AG04450 (cell line): ENCODE results near the gene PI4KA. TPM values are rescaled to one million over a fixed set of nuclear protein-coding genes. Genes with fewer than 3 reads are reported as not detected.
"Not testable (repeated sequence)": the region's sequence is repeated elsewhere in the genome, so short reads cannot be mapped to it uniquely, and the experiment has no call there.

Experiments
- CTCF ChIA-PET: fragments of 300-600, 350-600 bp; formaldehyde crosslinking; extraction: SDS; loops from one replicate; lab custom pipeline; 2022; ENCODE audit warnings: antibody characterized with exemption, inconsistent platforms; lab: Charles Lee
- POLR2A ChIA-PET: fragments of 350-600 bp; formaldehyde crosslinking; extraction: SDS; loops from one replicate; lab custom pipeline; 2021; ENCODE audit warnings: antibody characterized with exemption, inconsistent platforms; lab: Yijun Ruan, JAX
- DNase-seq: peaks from one replicate; pipeline ENCODE4 v3.0.0-alpha.2; 2011; ENCODE audit warnings: low read depth, low spot score
- H3K27ac ChIP-seq: one replicate; pipeline ENCODE4 v1.5.1; 2012; ENCODE audit warnings: low read depth, low read length, control low read depth
- H3K27me3 ChIP-seq: one replicate; pipeline ENCODE4 v1.6.0; 2012; ENCODE audit warnings: low read length; ENCODE audit not compliant: control insufficient read depth, insufficient read depth
- H3K4me3 ChIP-seq: 2 replicates; pipeline ENCODE4 v1.5.1; 2011; ENCODE audit warnings: mild to moderate bottlenecking, low read depth, low read length, control low read depth
- H3K9me3 ChIP-seq: 2 replicates; pipeline ENCODE4 v1.5.1; 2012; ENCODE audit warnings: low read length; ENCODE audit not compliant: control insufficient read depth, insufficient read depth
- polyA plus RNA-seq: library from polyadenylated mRNA; depleted of rRNA; stranded (reverse); fragments of >200 nt; gene quantifications from 2 replicates; pipeline ENCODE4 v1.2.3, GENCODE V29; 2011
- TF ChIP-seq, protein P1 (sequence below): IDR thresholded peaks from 2 replicates; pipeline ENCODE4 v1.5.1; 2011; ENCODE audit warnings: low read depth, low read length, control low read depth, inconsistent platforms

Gene PI4KA
- polyA plus RNA-seq, 1 experiment, result 27.5 TPM

DNA sequence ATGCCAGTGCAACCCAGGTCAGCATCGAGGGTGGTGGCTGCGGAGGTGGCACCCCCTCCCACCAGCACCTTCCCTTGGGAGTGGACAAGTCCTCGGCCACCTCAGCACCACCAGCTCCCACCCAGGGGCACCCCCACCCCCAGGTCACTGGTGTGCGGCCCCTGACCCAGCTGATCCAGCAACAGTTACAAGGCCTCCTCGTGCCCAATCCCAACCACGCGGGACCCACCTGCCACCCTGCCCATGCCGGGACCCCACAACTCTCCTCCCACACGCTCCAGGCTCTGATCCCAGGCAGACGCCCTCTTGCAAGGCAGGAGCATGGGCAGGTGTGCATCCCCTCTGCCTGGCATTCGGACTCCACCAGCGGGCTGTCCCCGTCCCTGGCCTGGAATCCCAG is 189.8 kb downstream of the PI4KA start:
- H3K4me3 ChIP-seq, DNase-seq, H3K9me3 ChIP-seq, POLR2A ChIA-PET, H3K27ac ChIP-seq, CTCF ChIA-PET: not testable (repeated sequence)
- H3K27me3 ChIP-seq, result peaks cover 21% of the 10 kb centered on the region

DNA sequence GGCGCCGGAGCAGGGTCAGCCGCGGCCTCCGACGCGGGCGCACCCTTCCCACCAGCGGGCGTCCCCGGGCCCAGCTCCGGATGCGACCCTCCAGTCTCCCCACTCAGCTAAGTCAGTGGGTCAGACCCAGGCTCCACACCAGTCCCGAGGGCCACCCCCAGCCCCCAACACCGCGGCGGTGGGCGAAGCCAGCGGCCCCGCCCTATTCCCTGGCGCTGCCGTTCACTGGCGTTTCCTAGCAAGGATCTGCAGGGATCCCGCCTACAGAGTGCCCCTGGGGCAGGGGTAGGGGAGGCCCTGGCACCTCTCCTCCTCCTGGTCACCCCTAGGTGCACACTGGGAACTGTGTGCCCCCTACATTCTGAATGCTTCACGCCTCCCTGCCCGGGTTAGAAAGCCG is 190.4 kb downstream of the PI4KA start:
- DNase-seq, H3K9me3 ChIP-seq, H3K4me3 ChIP-seq, CTCF ChIA-PET, POLR2A ChIA-PET, H3K27ac ChIP-seq: not testable (repeated sequence)
- peaks cover 16% of the 10 kb centered on the region for H3K27me3 ChIP-seq

DNA sequence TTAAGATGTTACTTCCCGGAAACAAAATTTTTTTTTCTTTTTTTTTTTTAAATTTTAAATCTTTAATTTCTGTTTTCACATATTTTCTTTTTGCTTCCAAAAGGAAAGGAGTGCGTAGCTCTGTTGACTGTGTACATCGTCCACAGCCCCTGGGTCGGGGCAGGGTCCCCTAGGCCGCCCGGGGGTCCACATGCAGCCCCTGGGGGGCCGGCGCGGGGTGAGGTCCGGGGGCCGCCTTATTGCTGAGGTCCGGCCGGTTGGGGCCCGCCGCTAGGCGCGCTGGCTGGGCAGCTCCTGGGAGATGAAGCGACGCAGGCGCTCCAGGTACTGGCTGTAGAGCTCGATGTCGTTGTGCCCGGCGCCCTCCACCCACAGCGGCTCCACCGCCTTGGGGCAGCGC is 191.1 kb downstream of the PI4KA start:
- POLR2A ChIA-PET, result not testable (repeated sequence)

DNA sequence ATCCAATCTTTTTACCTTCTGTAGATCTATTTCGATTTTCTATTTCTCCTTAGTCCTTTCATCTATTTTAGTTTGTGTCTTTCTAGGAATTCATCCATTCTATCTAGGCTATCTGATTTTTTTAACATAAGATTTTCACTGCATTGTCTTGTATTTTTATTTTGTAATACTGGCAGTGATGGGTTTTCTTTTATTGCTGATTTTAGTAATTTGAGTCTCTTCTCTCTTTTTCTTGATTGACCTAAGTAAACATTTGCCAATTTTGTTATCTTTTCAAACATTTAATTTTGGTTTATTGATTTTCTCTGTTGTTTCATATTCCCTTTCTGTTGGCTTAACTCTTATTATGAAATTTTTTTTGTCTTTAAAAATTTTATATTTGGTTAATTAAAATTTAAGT is 192.1 kb downstream of the PI4KA start:
- Histone ChIP-seq H3K27me3 (peaks cover 9% of the 10 kb centered on the region), H3K9me3 (no peaks in the 10 kb centered on the region; the same call in 1 of the 2 replicates), H3K4me3 (no peak overlapping the region), H3K27ac (no peak overlapping the region)
- DNase-seq, result no peak
- POLR2A ChIA-PET, result no interaction called here
- TF ChIP-seq, protein P1, sequence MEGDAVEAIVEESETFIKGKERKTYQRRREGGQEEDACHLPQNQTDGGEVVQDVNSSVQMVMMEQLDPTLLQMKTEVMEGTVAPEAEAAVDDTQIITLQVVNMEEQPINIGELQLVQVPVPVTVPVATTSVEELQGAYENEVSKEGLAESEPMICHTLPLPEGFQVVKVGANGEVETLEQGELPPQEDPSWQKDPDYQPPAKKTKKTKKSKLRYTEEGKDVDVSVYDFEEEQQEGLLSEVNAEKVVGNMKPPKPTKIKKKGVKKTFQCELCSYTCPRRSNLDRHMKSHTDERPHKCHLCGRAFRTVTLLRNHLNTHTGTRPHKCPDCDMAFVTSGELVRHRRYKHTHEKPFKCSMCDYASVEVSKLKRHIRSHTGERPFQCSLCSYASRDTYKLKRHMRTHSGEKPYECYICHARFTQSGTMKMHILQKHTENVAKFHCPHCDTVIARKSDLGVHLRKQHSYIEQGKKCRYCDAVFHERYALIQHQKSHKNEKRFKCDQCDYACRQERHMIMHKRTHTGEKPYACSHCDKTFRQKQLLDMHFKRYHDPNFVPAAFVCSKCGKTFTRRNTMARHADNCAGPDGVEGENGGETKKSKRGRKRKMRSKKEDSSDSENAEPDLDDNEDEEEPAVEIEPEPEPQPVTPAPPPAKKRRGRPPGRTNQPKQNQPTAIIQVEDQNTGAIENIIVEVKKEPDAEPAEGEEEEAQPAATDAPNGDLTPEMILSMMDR, result no peak
- CTCF ChIA-PET, result no interaction called here

More for the DNA sequence above, 191.1 kb downstream of the PI4KA start:
- H3K27me3 ChIP-seq, result peaks cover 14% of the 10 kb centered on the region
- H3K9me3 ChIP-seq, CTCF ChIA-PET, DNase-seq, H3K4me3 ChIP-seq, H3K27ac ChIP-seq: not testable (repeated sequence)

DNA sequence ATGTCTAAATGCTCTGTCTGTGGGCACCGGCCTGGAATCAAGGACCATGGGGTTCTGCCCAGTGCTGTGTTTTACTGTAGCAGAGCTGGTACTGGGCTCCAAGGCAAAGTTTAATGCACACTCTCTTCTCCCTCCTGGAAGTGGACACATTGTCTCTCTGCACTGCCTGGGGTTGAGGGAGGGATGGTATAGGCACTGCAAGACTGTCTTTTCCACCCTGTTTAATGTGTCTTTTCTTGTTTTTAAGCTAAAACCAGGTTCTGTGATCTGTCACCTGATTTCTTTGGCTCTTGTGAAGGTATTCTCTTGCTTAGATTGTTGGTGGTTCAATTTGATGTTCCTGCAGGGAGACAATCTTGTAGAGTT is 194.0 kb downstream of the PI4KA start:
- H3K4me3 ChIP-seq, result no peak overlapping the region
- H3K27me3 ChIP-seq, result no peaks in the 10 kb centered on the region
- no peak for DNase-seq
- ChIA-PET POLR2A (no interaction called here), CTCF (no interaction called here)
- TF ChIP-seq, protein P1, result no peak
- no peak overlapping the region for H3K27ac ChIP-seq
- H3K9me3 ChIP-seq, result no peaks in the 10 kb centered on the region; the same call in 1 of the 2 replicates

DNA sequence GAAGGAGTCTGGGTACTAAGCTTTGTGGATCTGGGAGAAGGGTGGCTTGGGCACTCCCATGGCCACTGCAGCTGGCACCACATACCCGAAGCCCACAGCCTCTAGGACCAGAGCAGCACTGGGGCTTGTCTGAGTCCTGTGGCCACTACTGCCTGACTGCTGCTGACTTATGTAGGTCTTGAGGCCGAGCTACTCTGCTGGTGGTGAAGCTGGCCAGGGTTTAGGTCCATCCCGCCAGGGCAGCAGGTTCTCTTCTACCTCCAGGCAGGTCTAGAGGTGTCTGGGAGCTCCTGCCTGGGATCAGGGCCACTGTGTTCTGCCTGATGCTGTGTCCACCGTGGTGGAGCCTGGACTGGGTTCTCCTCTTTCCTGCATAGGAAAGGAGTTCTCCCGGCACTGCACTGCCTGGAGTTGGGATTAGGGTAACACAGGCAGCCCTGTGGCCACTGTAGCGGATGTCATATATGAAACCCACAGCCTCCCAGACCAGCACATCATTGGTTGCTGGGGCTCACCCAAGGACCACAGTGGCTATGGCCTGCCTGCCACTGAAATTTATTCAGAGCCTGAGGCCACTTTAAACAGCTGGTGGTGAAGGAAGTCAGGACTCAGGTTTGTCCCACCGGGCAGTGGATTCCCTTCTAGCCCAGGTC is 194.5 kb downstream of the PI4KA start:
- Histone ChIP-seq H3K27ac (no peak overlapping the region), H3K4me3 (no peak overlapping the region), H3K27me3 (no peaks in the 10 kb centered on the region), H3K9me3 (no peaks in the 10 kb centered on the region; the same call in 1 of the 2 replicates)
- ChIA-PET CTCF (no interaction called here), POLR2A (no interaction called here)
- no peak for DNase-seq
- TF ChIP-seq, protein P1, result no peak
